ENCODE results near the gene TEKT1.

DNA sequence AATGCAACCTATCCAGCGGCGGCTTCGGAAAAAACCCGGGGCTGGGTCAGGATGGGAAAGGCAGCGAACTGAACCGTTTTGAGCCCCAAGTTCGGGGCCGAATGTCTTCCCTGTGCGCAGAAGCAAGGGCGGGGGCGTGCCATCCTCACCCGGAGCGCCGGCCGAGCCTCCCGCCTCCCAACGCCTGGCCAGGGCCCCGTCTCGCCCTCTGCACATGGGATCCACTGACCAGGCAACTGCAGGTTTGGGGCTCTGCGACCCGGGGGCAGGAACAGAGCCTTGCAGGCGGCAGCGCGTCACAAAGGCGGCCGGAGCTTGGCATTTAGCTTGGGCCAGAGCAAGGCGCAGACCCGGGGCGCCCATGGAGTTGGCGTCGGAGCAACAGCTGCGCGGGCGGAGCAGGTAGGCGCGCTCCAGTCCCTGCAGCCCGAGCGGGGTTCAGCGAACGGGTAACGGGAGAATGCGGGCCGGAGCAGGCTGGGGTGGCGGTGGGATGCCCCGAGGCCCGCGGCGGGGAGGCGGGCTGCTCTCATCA is 55.6 kb downstream of the TEKT1 start, which contains the start of gene FBXO39:
- TF ChIP-seq, protein P1, sequence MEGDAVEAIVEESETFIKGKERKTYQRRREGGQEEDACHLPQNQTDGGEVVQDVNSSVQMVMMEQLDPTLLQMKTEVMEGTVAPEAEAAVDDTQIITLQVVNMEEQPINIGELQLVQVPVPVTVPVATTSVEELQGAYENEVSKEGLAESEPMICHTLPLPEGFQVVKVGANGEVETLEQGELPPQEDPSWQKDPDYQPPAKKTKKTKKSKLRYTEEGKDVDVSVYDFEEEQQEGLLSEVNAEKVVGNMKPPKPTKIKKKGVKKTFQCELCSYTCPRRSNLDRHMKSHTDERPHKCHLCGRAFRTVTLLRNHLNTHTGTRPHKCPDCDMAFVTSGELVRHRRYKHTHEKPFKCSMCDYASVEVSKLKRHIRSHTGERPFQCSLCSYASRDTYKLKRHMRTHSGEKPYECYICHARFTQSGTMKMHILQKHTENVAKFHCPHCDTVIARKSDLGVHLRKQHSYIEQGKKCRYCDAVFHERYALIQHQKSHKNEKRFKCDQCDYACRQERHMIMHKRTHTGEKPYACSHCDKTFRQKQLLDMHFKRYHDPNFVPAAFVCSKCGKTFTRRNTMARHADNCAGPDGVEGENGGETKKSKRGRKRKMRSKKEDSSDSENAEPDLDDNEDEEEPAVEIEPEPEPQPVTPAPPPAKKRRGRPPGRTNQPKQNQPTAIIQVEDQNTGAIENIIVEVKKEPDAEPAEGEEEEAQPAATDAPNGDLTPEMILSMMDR (IDR thresholded peaks at IDR 0.05): no peak
- TF ChIP-seq POLR2A (IDR thresholded peaks at IDR 0.05): no peak

Data from uterus (tissue), 2 donors.